Activated T-cell treated with anti-CD3 and anti-CD28 coated beads for 1 hour (primary cell): ENCODE results near the gene OXSM.

ENCODE experiments used
- DNase-seq: peaks from one replicate; pipeline ENCODE4 v3.0.0-alpha.2; 2020; ENCODE audit warnings: low read depth

OXSM gene

GRCh38 chr3:25789596-25790556 is at the start of gene OXSM:
OXSM (plus strand) TSS chr3:25790090; CDS start chr3:25791021, 931 bp downstream.
- DNase-seq = peak; percentile 80

GRCh38 chr3:25744470-25744869 is 45.4 kb upstream of the OXSM start:
- DNase-seq = no peak

GRCh38 chr3:25747033-25747432 is 42.9 kb upstream of the OXSM start:
- DNase-seq = no peak

- no peak for DNase-seq
These were observed 41.7 kb upstream of the OXSM start for GRCh38 chr3:25748189-25748588.

GRCh38 chr3:25749031-25749581 is 40.8 kb upstream of the OXSM start:
- DNase-seq = no peak

DNA sequence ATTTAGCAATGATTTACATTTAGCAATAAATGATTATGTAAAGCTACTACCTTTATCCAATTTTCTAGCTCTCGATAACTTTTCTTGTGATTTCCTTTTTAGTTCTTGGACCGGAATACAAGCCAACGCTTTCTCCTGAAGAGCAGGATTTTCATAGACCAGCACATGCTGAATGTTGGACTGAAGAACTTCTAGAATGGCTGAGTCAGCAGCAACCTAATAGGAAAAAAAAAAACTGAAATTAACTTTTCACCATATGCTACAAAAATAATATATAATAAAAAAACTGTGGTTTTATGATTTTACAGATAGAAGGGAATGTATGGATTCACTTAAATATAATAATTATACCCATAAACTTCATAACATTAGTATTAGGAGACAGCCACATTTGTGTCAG is 38.8 kb upstream of the OXSM start:
- DNase-seq = no peak

GRCh38 chr3:25751725-25752124 is 38.2 kb upstream of the OXSM start:
- DNase-seq = no peak

DNA sequence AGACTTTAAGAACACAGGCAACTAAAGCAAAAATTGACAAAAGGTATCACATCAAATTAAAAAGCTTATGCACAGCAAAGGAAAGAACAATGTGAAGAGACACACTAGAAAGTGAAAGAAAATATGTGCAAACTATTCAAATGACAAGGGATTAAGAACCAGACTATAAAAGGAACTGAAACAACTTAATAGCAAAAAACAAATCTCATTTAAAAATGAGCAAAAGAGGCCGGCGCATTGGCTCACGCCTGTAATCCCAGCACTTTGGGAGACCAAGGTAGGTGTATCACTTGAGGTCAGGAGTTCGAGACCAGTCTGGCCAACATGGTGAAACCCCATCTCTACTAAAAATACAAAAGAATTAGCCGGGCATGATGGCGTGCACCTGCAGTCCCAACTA is 21.0 kb upstream of the OXSM start:
- no peak for DNase-seq

- DNase-seq = no peak
These were observed 14.0 kb upstream of the OXSM start for GRCh38 chr3:25775936-25776335.

GRCh38 chr3:25780618-25781017 is 9.3 kb upstream of the OXSM start:
- DNase-seq = no peak

- no peak for DNase-seq
These were observed 8.6 kb upstream of the OXSM start for GRCh38 chr3:25781145-25781757.

GRCh38 chr3:25781758-25782594 is 7.9 kb upstream of the OXSM start:
- no peak for DNase-seq

- no peak for DNase-seq
These were observed 7.3 kb upstream of the OXSM start for GRCh38 chr3:25782636-25782937.

GRCh38 chr3:25782938-25783660 is 6.8 kb upstream of the OXSM start, which contains the start of gene NGLY1:
NGLY1 (minus strand) TSS chr3:25783443; CDS start chr3:25783390, 53 bp downstream.
- peak; percentile 76 for DNase-seq

GRCh38 chr3:25783661-25784512 is 6.0 kb upstream of the OXSM start:
- no peak for DNase-seq

- DNase-seq = no peak
These were observed 4.9 kb upstream of the OXSM start for GRCh38 chr3:25784971-25785370.

GRCh38 chr3:25785826-25786225 is 4.1 kb upstream of the OXSM start:
- DNase-seq = no peak

DNA sequence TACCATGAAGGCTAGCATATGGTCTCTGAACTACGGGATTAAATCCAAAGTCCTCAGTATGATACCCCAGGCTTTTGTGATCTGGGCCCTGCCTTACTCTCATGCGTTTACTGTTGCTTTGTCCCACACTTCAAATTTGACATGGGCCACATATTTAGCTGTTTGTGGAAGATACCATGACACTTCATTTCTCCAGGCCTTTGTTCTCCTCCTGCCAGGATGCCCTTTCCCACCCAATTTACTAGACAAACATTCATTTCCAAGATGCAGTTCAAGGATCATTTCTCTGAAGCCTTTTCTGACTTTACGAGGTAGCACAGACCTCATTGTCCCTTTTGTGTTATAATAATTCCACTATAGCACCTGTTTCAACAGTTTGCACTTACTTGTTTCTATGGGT is 2.2 kb upstream of the OXSM start:
- no peak for DNase-seq

GRCh38 chr3:25789209-25789595 is 688 bp upstream of the OXSM start:
- no peak for DNase-seq

DNA sequence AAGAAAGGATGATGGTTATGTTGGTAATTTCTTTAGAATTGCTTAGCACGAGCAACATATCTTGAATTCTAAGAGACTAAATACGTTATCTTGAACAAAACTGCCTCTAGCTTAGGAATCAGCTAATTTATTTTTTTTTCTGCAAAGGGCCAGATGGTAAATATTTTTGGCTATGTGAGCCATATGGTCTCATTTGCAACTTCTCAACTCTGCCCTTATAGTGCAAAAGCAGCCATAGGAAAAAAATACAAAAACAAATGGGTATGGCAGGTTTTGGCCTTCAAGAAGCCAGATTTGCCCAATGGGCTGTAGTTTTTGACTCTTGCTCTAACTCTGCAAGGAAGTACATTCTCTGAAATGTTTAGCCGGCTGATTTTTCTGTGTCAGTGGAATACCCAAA is 11.9 kb downstream of the OXSM start:
- no peak for DNase-seq

- no peak for DNase-seq
These were observed 13.9 kb downstream of the OXSM start for GRCh38 chr3:25803833-25804232.
